RWPE2 (cell line): ENCODE results near the gene CHCHD4.

Experiments
- ATAC-seq: fragments of 200-7000 bp; cut with Tn5 transposase; 3 replicates; pipeline ENCODE4 v1.9.1; 2021; ENCODE audit warnings: low read depth
- DNase-seq: peaks from one replicate; pipeline ENCODE4 v3.0.0-alpha.2; 2020; ENCODE audit warnings: low spot score
- H3K27ac ChIP-seq: fragments of 450-650 bp; 2 replicates; pipeline ENCODE4 v1.5.1; 2017; ENCODE audit warnings: mild to moderate bottlenecking; ENCODE audit not compliant: poor library complexity, severe bottlenecking
- H3K27me3 ChIP-seq: fragments of 250-450 bp; sonication (Bioruptor Pico); 2 replicates; pipeline ENCODE4 v1.5.1; 2021; ENCODE audit warnings: mild to moderate bottlenecking, moderate library complexity; ENCODE audit not compliant: insufficient read depth, poor library complexity, severe bottlenecking
- H3K36me3 ChIP-seq: fragments of 250-450 bp; sonication (Bioruptor Pico); 2 replicates; pipeline ENCODE4 v1.5.1; 2020; ENCODE audit warnings: low read depth, mild to moderate bottlenecking, moderate library complexity
- H3K4me1 ChIP-seq: fragments of 250-450 bp; sonication (Bioruptor Pico); 2 replicates; pipeline ENCODE4 v1.5.1; 2021; ENCODE audit warnings: mild to moderate bottlenecking, moderate library complexity; ENCODE audit not compliant: insufficient read depth, poor library complexity, severe bottlenecking
- H3K4me3 ChIP-seq: fragments of 250-450 bp; sonication (Bioruptor Pico); 2 replicates; pipeline ENCODE4 v1.5.1; 2021; ENCODE audit warnings: mild to moderate bottlenecking, moderate library complexity; ENCODE audit not compliant: severe bottlenecking
- H3K9me3 ChIP-seq: fragments of 250-450 bp; sonication (Bioruptor Pico); 2 replicates; pipeline ENCODE4 v1.5.1; 2021; ENCODE audit warnings: mild to moderate bottlenecking, moderate library complexity; ENCODE audit not compliant: severe bottlenecking
- TF ChIP-seq, protein P1 (sequence below): fragments of 450-650 bp; IDR thresholded peaks from one replicate; pipeline ENCODE4 v1.5.1; 2017; ENCODE audit warnings: mild to moderate bottlenecking, moderate library complexity; ENCODE audit not compliant: poor library complexity, severe bottlenecking

CHCHD4 gene

DNA sequence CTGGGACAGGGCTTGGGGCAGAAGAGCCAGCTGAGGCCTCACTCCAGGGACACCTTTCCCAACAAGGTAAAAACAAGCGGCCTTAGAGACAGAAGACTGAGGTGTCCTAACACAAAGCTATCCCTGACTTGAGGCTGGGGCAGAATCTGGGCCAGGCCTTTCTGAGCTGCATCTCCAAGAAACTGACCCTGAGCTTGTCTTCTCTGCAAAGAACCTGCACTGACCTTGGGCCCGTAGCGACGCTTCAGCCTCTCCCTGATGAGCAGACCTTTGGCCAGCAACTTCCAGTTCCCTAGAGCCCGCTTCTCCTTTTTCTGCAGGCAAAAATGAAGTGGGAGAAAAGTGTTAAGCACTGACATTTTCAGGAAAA lies 22.4 kb upstream of the CHCHD4 start:
- TF ChIP-seq, protein P1, sequence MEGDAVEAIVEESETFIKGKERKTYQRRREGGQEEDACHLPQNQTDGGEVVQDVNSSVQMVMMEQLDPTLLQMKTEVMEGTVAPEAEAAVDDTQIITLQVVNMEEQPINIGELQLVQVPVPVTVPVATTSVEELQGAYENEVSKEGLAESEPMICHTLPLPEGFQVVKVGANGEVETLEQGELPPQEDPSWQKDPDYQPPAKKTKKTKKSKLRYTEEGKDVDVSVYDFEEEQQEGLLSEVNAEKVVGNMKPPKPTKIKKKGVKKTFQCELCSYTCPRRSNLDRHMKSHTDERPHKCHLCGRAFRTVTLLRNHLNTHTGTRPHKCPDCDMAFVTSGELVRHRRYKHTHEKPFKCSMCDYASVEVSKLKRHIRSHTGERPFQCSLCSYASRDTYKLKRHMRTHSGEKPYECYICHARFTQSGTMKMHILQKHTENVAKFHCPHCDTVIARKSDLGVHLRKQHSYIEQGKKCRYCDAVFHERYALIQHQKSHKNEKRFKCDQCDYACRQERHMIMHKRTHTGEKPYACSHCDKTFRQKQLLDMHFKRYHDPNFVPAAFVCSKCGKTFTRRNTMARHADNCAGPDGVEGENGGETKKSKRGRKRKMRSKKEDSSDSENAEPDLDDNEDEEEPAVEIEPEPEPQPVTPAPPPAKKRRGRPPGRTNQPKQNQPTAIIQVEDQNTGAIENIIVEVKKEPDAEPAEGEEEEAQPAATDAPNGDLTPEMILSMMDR = no peak
- Histone ChIP-seq H3K4me3 (no peak overlapping the region), H3K9me3 (no peaks in the 10 kb centered on the region), H3K27me3 (no peaks in the 10 kb centered on the region), H3K4me1 (peaks cover 30% of the 10 kb centered on the region), H3K27ac (no peak overlapping the region), H3K36me3 (peaks cover 37% of the 10 kb centered on the region)
- DNase-seq (no peak), ATAC-seq (no peak)

DNA sequence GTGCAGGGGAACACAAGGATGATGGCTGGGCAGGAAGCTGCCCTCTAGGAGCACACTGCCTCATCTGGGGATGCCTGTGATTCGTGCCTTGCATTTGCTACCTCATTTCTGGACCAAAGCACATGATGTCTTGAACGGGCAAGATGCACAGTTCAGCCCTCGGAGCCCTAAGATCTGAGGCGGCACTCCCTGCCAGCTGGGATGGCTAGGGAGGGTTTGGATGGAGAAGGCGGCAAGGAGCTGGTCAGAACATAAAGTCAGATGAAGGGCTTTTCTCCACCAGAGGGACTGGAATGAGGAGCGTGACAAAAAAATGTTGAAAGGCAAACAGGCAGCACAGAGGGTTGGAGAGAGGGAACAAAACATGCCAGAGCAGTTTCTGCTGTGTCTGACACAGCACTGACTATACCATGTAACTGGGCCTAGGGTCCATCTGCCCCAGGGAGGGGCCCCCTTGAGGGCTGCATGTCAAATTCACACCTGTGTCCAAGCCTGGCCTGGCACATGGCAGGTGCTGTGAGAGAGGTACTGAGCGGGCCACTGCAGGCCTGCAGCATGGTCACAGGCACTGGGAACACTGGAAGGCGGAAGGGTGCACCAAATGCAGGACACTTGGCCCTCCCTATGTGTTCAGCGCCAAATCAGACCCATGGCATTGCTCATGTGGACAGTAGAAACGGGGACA lies 21.9 kb upstream of the CHCHD4 start:
- Histone ChIP-seq H3K36me3 (peaks cover 35% of the 10 kb centered on the region), H3K9me3 (no peaks in the 10 kb centered on the region), H3K4me3 (no peak overlapping the region), H3K27ac (no peak overlapping the region), H3K4me1 (peaks cover 30% of the 10 kb centered on the region), H3K27me3 (no peaks in the 10 kb centered on the region)
- DNase-seq (no peak), ATAC-seq (no peak)
- TF ChIP-seq, protein P1 = no peak

DNA sequence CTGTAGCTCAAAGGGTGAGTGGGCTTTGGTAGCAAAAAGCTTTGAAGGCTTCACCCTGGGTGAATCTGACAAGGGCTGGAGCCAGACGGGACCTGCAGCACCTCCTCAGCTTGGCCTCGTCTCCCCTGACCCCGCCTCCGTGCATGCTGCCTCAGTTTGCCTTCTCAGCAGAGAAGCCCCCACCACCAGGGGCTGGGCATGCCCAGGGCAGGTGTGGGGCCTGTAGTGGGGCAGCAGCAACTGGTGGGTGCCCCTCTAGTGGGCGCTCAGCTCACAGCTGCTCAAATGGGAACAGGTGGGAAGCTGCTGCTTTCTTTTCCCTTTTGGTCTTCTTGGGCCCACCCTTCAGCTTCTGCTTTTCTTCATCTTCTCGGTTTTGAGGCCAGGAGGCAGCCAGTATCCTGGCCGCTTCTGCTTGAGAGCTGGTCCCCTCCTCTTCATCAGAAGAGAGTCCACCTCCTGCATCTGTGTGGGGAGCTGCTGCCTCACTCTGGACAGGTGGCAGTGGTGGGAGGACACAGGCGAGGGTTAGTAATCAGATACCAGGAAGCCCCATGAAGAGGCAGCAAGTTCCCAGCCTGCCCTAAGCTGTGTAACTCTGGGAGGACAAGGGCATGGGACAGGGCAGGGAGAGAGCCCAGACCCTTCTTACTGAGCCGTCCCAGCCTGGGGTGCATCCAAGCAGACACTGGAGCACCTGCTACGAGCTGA lies 21.2 kb upstream of the CHCHD4 start:
- no peak for ATAC-seq
- DNase-seq = no peak
- TF ChIP-seq, protein P1 = no peak

DNA sequence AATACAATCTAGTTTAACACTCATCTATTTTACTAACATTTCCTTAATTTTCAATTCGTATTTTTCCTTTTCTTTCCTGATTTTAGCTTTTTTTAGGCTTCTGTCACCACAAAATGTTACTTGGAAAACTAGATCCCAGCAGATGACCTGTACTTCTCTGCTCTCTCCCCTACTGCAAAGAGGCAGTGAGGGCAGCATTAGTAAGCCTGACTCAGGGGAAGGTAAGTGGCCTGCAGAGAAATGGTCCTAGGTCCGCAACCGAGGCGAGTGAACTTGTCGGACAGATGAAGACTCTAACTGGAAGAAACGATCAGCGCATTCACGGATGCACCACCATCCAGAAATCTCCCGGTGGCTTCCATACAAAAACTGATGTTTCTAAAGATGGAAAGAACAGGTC lies 20.6 kb upstream of the CHCHD4 start:
- DNase-seq (no peak), ATAC-seq (no peak)
- Histone ChIP-seq H3K27me3 (no peaks in the 10 kb centered on the region), H3K36me3 (peaks cover 33% of the 10 kb centered on the region), H3K4me1 (peaks cover 30% of the 10 kb centered on the region), H3K27ac (peak overlapping the region; percentile 94), H3K9me3 (no peaks in the 10 kb centered on the region), H3K4me3 (no peak overlapping the region)
- TF ChIP-seq, protein P1 = no peak

More for the DNA sequence above, 21.2 kb upstream of the CHCHD4 start:
- Histone ChIP-seq H3K4me1 (peaks cover 30% of the 10 kb centered on the region), H3K9me3 (no peaks in the 10 kb centered on the region), H3K36me3 (peaks cover 33% of the 10 kb centered on the region), H3K27ac (peak overlapping the region; percentile 94), H3K27me3 (no peaks in the 10 kb centered on the region), H3K4me3 (no peak overlapping the region)
